ENCODE results near the gene C4BPA. TPM values are rescaled to one million over a fixed set of nuclear protein-coding genes. Genes with fewer than 3 reads are reported as not detected.

C4BPA gene
- total RNA-seq, 1 donor from 2014 or later, result not detected

- peaks cover 10% of the 10 kb centered on the region for H3K36me3 Mint-ChIP-seq (ENCODE audit: low read depth, unreplicated experiment)
- no peak overlapping the region for H3K4me2 ChIP-seq (ENCODE audit: low read length)
- no peak overlapping the region for H3K4me3 Mint-ChIP-seq (ENCODE audit: unreplicated experiment)
- no peaks in the 10 kb centered on the region for H4K20me1 ChIP-seq (ENCODE audit: insufficient read depth, low read length)
- DNase-seq (ENCODE audit: low read depth) (no peak), FAIRE-seq (no peak)
- H3K9me3 ChIP-seq (ENCODE audit: insufficient read depth, low read depth, low read length), result no peaks in the 10 kb centered on the region
- H3K4me3 ChIP-seq (ENCODE audit: insufficient read depth, low read depth, low read length), result no peak overlapping the region
- H3K36me3 ChIP-seq (ENCODE audit: insufficient read depth, low read length), result no peaks in the 10 kb centered on the region
- no peak overlapping the region for H3K27ac Mint-ChIP-seq (ENCODE audit: unreplicated experiment)
- H3K27me3 ChIP-seq (ENCODE audit: insufficient read depth, low read length), result no peaks in the 10 kb centered on the region
- H2AFZ ChIP-seq (ENCODE audit: low read depth, low read length), result no peak overlapping the region
- no peaks in the 10 kb centered on the region for H3K4me1 Mint-ChIP-seq (ENCODE audit: low read depth, unreplicated experiment)
- peaks cover 2% of the 10 kb centered on the region for H3K27me3 Mint-ChIP-seq (ENCODE audit: low read depth, unreplicated experiment)
- peaks cover 3% of the 10 kb centered on the region for H3K9me3 Mint-ChIP-seq (ENCODE audit: unreplicated experiment)
- H3K27ac ChIP-seq (ENCODE audit: low read depth, low read length), result no peak overlapping the region
- no peak for TF ChIP-seq EZH2 (IDR thresholded peaks at IDR 0.05; ENCODE audit: insufficient read depth, low read length)
- TF ChIP-seq CTCF (IDR thresholded peaks at IDR 0.05; ENCODE audit: insufficient read depth, low read depth, low read length), result no peak
- H3K4me1 ChIP-seq (ENCODE audit: insufficient read depth, low read length), result no peaks in the 10 kb centered on the region
- H3K9ac ChIP-seq (ENCODE audit: low read length), result no peak overlapping the region
- H3K79me2 ChIP-seq (ENCODE audit: insufficient read depth, low read length), result no peaks in the 10 kb centered on the region
Measured at GRCh38 chr1:207077012-207077411, 27.0 kb upstream of the C4BPA start.

- H3K27me3 Mint-ChIP-seq (ENCODE audit: low read depth, unreplicated experiment), result peaks cover 2% of the 10 kb centered on the region
- H3K4me1 ChIP-seq (ENCODE audit: insufficient read depth, low read length), result no peaks in the 10 kb centered on the region
- FAIRE-seq (no peak), DNase-seq (ENCODE audit: low read depth) (peak; percentile 44)
- peak; percentile 94 for TF ChIP-seq CTCF (IDR thresholded peaks at IDR 0.05; ENCODE audit: insufficient read depth, low read depth, low read length)
- no peak for TF ChIP-seq EZH2 (IDR thresholded peaks at IDR 0.05; ENCODE audit: insufficient read depth, low read length)
- no peak overlapping the region for H3K4me2 ChIP-seq (ENCODE audit: low read length)
- H3K9ac ChIP-seq (ENCODE audit: low read length), result no peak overlapping the region
- H3K27me3 ChIP-seq (ENCODE audit: insufficient read depth, low read length), result peaks cover 3% of the 10 kb centered on the region
- no peak overlapping the region for H3K4me3 Mint-ChIP-seq (ENCODE audit: unreplicated experiment)
- no peak overlapping the region for H3K4me3 ChIP-seq (ENCODE audit: insufficient read depth, low read depth, low read length)
- H3K27ac ChIP-seq (ENCODE audit: low read depth, low read length), result no peak overlapping the region
- H3K9me3 Mint-ChIP-seq (ENCODE audit: unreplicated experiment), result peaks cover 1% of the 10 kb centered on the region
- H3K4me1 Mint-ChIP-seq (ENCODE audit: low read depth, unreplicated experiment), result no peaks in the 10 kb centered on the region
- no peaks in the 10 kb centered on the region for H3K36me3 ChIP-seq (ENCODE audit: insufficient read depth, low read length)
- H3K79me2 ChIP-seq (ENCODE audit: insufficient read depth, low read length), result no peaks in the 10 kb centered on the region
- H2AFZ ChIP-seq (ENCODE audit: low read depth, low read length), result no peak overlapping the region
- peaks cover 5% of the 10 kb centered on the region for H3K36me3 Mint-ChIP-seq (ENCODE audit: low read depth, unreplicated experiment)
- H4K20me1 ChIP-seq (ENCODE audit: insufficient read depth, low read length), result no peaks in the 10 kb centered on the region
- no peaks in the 10 kb centered on the region for H3K9me3 ChIP-seq (ENCODE audit: insufficient read depth, low read depth, low read length)
- H3K27ac Mint-ChIP-seq (ENCODE audit: unreplicated experiment), result no peak overlapping the region
Measured at GRCh38 chr1:207077470-207078377, 26.3 kb upstream of the C4BPA start.

All from astrocyte (in vitro differentiated cells and primary cell).